HepG2 (cell line): ENCODE results near the gene PCNP. TPM values are rescaled to one million over a fixed set of nuclear protein-coding genes. Genes with fewer than 3 reads are reported as not detected.

ENCODE experiments used
- ATAC-seq: fragments of 200-7000 bp; cut with Tn5 transposase; 3 replicates; pipeline ENCODE4 v1.9.1; 2020; ENCODE audit warnings: mild to moderate bottlenecking, moderate library complexity
- BruUV-seq: library from RNA; stranded (reverse); fragments of 400-500 nt; replicated peaks from 2 replicates; lab custom pipeline; 2021; lab: Mats Ljungman, UMichigan
- CTCF ChIA-PET: fragments of 300-600 bp; formaldehyde crosslinking; extraction: SDS; loops from one replicate; lab custom pipeline; 2021; ENCODE audit warnings: low total read pairs, inconsistent platforms, low intra/inter-chr PET ratio; lab: Yijun Ruan, JAX
- POLR2A ChIA-PET: fragments of 350-600 bp; sonication (Branson Sonifier 250); formaldehyde crosslinking; loops from one replicate; lab custom pipeline; 2020; ENCODE audit warnings: antibody characterized with exemption, inconsistent platforms; lab: Yijun Ruan, JAX
- DNase-seq: peaks from one replicate; pipeline ENCODE4 v3.0.0-alpha.2; 2015; ENCODE audit warnings: low spot score
- FAIRE-seq: peaks from 3 replicates; lab custom pipeline; 2011; peaks lifted over from hg19 to GRCh38; lab: Jason Lieb, UNC
- H2AFZ ChIP-seq: one replicate; pipeline ENCODE4 v1.6.1; 2011; ENCODE audit warnings: low read length, inconsistent platforms
- H3K27ac ChIP-seq: fragments of 300-600 bp; 3 replicates; pipeline ENCODE4 v1.8.0; 2011; ENCODE audit warnings: mixed run types, mild to moderate bottlenecking, mixed read lengths, low read length, inconsistent platforms; ENCODE audit not compliant: insufficient read depth; ENCODE audit errors: extremely low read length
- H3K27me3 ChIP-seq, 2 experiments: fragments of 200-600 bp in 1 of 2; 2 replicates in 1 of 2; 3 replicates in 1 of 2; pipeline versions ENCODE4 v1.6.0 to v1.8.0; 2011; ENCODE audit warnings: low read length in 2 of 2, mild to moderate bottlenecking in 2 of 2, moderate library complexity in 2 of 2, inconsistent platforms in 1 of 2; ENCODE audit not compliant: insufficient read depth in 2 of 2, control insufficient read depth in 1 of 2
- H3K36me3 ChIP-seq, 2 experiments: fragments of 200-600 bp in 1 of 2; replicated peaks in 1 of 2; 2 replicates in 1 of 2; 3 replicates in 1 of 2; pipeline versions ENCODE4 v1.5.1 to v1.8.0; 2011; ENCODE audit warnings: low read length in 2 of 2, inconsistent platforms in 1 of 2; ENCODE audit not compliant: insufficient read depth in 2 of 2, control insufficient read depth in 1 of 2
- H3K4me1 ChIP-seq: 2 replicates; pipeline ENCODE4 v1.5.1; 2012; ENCODE audit warnings: low read length, inconsistent platforms; ENCODE audit not compliant: insufficient read depth
- H3K4me2 ChIP-seq: 2 replicates; pipeline ENCODE4 v1.6.0; 2011; ENCODE audit warnings: low read depth, low read length, inconsistent platforms
- H3K4me3 ChIP-seq, 3 experiments: fragments of 200-600 bp in 1 of 3; sonication (generic), shearing (Covaris generic) in 1 of 3; replicated peaks in 1 of 3; 2 replicates each; pipeline ENCODE4 v1.5.1; 2011 to 2016; ENCODE audit warnings: low read length in 3 of 3, inconsistent platforms in 2 of 3, low read depth in 2 of 3, mild to moderate bottlenecking in 2 of 3, control low read depth in 1 of 3, mixed read lengths in 1 of 3; ENCODE audit not compliant: insufficient read depth in 1 of 3
- H3K79me2 ChIP-seq: one replicate; pipeline ENCODE4 v1.6.1; 2011; ENCODE audit warnings: low read length, inconsistent platforms; ENCODE audit not compliant: insufficient read depth
- H3K9ac ChIP-seq: 2 replicates; pipeline ENCODE4 v1.6.0; 2011; ENCODE audit warnings: mild to moderate bottlenecking, low read depth, low read length, inconsistent platforms; ENCODE audit not compliant: insufficient read depth
- H3K9me3 ChIP-seq: 2 replicates; pipeline ENCODE4 v1.5.1; 2012; ENCODE audit warnings: mild to moderate bottlenecking, low read length
- H4K20me1 ChIP-seq: 2 replicates; pipeline ENCODE4 v1.6.0; 2011; ENCODE audit warnings: inconsistent platforms, mild to moderate bottlenecking, low read length, moderate library complexity; ENCODE audit not compliant: insufficient read depth
- EED ChIP-seq: sonication (generic); formaldehyde crosslinking; IDR thresholded peaks from 2 replicates; pipeline ENCODE4 v1.5.0; 2020; ENCODE audit warnings: mild to moderate bottlenecking, missing genetic modification reagents
- KLF13 ChIP-seq: sonication (generic); formaldehyde crosslinking; IDR thresholded peaks from 2 replicates; pipeline ENCODE4 v1.4.0; 2020; ENCODE audit warnings: mild to moderate bottlenecking, missing genetic modification reagents
- NR2C2 ChIP-seq: sonication (generic); formaldehyde crosslinking; IDR thresholded peaks from 2 replicates; pipeline ENCODE4 v1.4.0; 2020; ENCODE audit warnings: missing genetic modification reagents, mild to moderate bottlenecking, moderate library complexity, borderline replicate concordance
- ZBTB42 ChIP-seq: sonication (generic); formaldehyde crosslinking; IDR thresholded peaks from 2 replicates; pipeline ENCODE4 v1.5.0; 2020; ENCODE audit warnings: mild to moderate bottlenecking, missing genetic modification reagents
- ZBTB7B ChIP-seq: sonication (generic); formaldehyde crosslinking; IDR thresholded peaks from 2 replicates; pipeline ENCODE4 v1.4.0; 2020; ENCODE audit warnings: missing genetic modification reagents
- ZNF138 ChIP-seq: sonication (generic); formaldehyde crosslinking; IDR thresholded peaks from 2 replicates; pipeline ENCODE4 v1.5.0; 2020; ENCODE audit warnings: mild to moderate bottlenecking, low read depth, missing genetic modification reagents
- ZNF354B ChIP-seq: sonication (generic); formaldehyde crosslinking; IDR thresholded peaks from 2 replicates; pipeline ENCODE4 v1.8.0; 2022; ENCODE audit warnings: mild to moderate bottlenecking, missing genetic modification reagents
- ZNF556 ChIP-seq: sonication (generic); formaldehyde crosslinking; IDR thresholded peaks from 2 replicates; pipeline ENCODE4 v1.4.0; 2020; ENCODE audit warnings: mild to moderate bottlenecking, missing genetic modification reagents, borderline replicate concordance
- ZNF564 ChIP-seq: sonication (generic); formaldehyde crosslinking; IDR thresholded peaks from 2 replicates; pipeline ENCODE4 v1.8.1; 2023; ENCODE audit warnings: mild to moderate bottlenecking, missing genetic modification reagents
- WGBS: methylation state at CpG from one replicate; pipeline ENCODE4 v1.1.6; 2017; ENCODE audit warnings: low lambda C conversion rate; 5-methylcytosine and 5-hydroxymethylcytosine counted together
- in situ Hi-C: cut with HindIII; loops from 2 replicates; pipeline ENCODE4 v1.10.0; 2017; ENCODE audit warnings: low pct_unique_long_range_greater_than_20kb; ENCODE audit not compliant: extremely low pct_ligation_motif_present
- intact Hi-C: fragments of 100-400 bp; cut with micrococcal nuclease; formaldehyde crosslinking; loops from one replicate; pipeline ENCODE4 v1.10.0; 2022; ENCODE audit not compliant: unreplicated experiment
- polyA plus RNA-seq, 8 experiments: library from polyadenylated mRNA; depleted of rRNA in 3 of 8; stranded (reverse) in 7 of 8; unstranded in 1 of 8; fragments of >200 nt; fragmentation: Illumina TruSeq in 4 of 8; extraction: Trizol in 4 of 8; gene quantifications; 2 replicates each; pipeline versions ENCODE4 v1.2.1 to v1.2.3, GENCODE V29; 2011 to 2016; ENCODE audit warnings: low read depth in 4 of 8, missing spikeins in 1 of 8, mixed read lengths in 1 of 8; ENCODE audit not compliant: insufficient read depth in 1 of 8
- total RNA-seq, 5 experiments: library from RNA; depleted of rRNA; stranded (reverse); fragments of >200 nt; fragmentation: Illumina TruSeq; extraction: Trizol; gene quantifications; 2 replicates each; pipeline ENCODE4 v1.2.3, GENCODE V29; 2016; ENCODE audit warnings: low read depth in 1 of 5
- TF ChIP-seq, protein P1 (sequence below): sonication (generic); formaldehyde crosslinking; conservative IDR thresholded peaks from 2 replicates; pipeline ENCODE4 v1.8.1; 2023; ENCODE audit warnings: missing genetic modification reagents
- TF ChIP-seq, protein P2 (sequence below), 2 experiments: sonication (generic) in 1 of 2; formaldehyde crosslinking in 1 of 2; IDR thresholded peaks; 2 replicates each; pipeline versions ENCODE4 v1.6.1 to v1.9.0; 2014 to 2022; ENCODE audit warnings: antibody characterized with exemption in 1 of 2, borderline replicate concordance in 1 of 2, inconsistent platforms in 1 of 2, low read depth in 1 of 2, missing genetic modification reagents in 1 of 2
- TF ChIP-seq, protein P3 (sequence below): sonication (generic); formaldehyde crosslinking; conservative IDR thresholded peaks from 2 replicates; pipeline ENCODE4 v1.8.0; 2022; ENCODE audit warnings: mild to moderate bottlenecking, moderate library complexity, missing genetic modification reagents

PCNP gene
- total and polyA plus RNA-seq, 2 of the 13 experiments (the other 11 are each of a cell fraction or from before 2014, with no cell fraction given): 44.1 to 78.2 TPM

DNA sequence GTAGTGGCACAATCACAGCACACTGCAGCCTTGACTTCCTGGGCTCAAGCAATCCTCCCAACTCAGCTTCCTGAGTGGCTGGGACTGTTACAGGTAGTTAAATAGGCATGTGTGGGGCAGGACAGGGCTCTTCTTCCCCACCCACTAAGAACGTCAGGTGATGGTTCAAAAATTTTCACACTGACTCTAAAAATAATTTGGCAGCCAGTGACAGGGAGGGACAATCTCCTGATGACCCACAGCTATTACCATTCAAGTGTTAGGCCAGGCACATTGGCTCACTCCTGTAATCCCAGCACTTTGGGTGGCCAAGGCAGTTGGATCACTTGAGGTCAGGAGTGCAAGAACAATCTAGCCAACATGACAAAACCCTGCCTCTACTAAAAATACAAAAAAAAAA is 24.5 kb upstream of the PCNP start:
- ChIA-PET CTCF (no interaction called here), POLR2A (interaction anchor here (0.6 to 2.8 kb wide), 7 partner anchors 8 to 681 kb away, joined by 3 to 23 read pairs (median 4); partner anchors contain the start of genes PCNP, RPL24 and TRMT10C)
- in situ Hi-C loops: no loop called here
- no TSS peak for BruUV-seq
- Histone ChIP-seq H3K9ac (peak overlapping the region; percentile 44), H4K20me1 (no peaks in the 10 kb centered on the region), H2AFZ (no peak overlapping the region), H3K27ac (peak overlapping the region; percentile 55), H3K36me3 (no peaks in the 10 kb centered on the region), H3K27me3 (no peaks in the 10 kb centered on the region), H3K4me2 (peak overlapping the region; percentile 56), H3K4me3 (0 out of 6 replicates have a peak overlapping the region, but pooled peaks of 1 of the 3 experiments have one; percentile 13), H3K4me1 (peaks cover 58% of the 10 kb centered on the region), H3K9me3 (no peaks in the 10 kb centered on the region), H3K79me2 (no peaks in the 10 kb centered on the region)
- no peak for TF ChIP-seq ZNF564 (CRISPR knock-in tag)
- no peak for TF ChIP-seq ZBTB42
- TF ChIP-seq, protein P1, sequence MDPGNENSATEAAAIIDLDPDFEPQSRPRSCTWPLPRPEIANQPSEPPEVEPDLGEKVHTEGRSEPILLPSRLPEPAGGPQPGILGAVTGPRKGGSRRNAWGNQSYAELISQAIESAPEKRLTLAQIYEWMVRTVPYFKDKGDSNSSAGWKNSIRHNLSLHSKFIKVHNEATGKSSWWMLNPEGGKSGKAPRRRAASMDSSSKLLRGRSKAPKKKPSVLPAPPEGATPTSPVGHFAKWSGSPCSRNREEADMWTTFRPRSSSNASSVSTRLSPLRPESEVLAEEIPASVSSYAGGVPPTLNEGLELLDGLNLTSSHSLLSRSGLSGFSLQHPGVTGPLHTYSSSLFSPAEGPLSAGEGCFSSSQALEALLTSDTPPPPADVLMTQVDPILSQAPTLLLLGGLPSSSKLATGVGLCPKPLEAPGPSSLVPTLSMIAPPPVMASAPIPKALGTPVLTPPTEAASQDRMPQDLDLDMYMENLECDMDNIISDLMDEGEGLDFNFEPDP: no peak
- no peak for TF ChIP-seq ZNF556
- TF ChIP-seq EED: no peak
- TF ChIP-seq NR2C2 (CRISPR knock-in tag): no peak
- no peak for TF ChIP-seq KLF13
- no peak for TF ChIP-seq ZNF138
- TF ChIP-seq, protein P2, sequence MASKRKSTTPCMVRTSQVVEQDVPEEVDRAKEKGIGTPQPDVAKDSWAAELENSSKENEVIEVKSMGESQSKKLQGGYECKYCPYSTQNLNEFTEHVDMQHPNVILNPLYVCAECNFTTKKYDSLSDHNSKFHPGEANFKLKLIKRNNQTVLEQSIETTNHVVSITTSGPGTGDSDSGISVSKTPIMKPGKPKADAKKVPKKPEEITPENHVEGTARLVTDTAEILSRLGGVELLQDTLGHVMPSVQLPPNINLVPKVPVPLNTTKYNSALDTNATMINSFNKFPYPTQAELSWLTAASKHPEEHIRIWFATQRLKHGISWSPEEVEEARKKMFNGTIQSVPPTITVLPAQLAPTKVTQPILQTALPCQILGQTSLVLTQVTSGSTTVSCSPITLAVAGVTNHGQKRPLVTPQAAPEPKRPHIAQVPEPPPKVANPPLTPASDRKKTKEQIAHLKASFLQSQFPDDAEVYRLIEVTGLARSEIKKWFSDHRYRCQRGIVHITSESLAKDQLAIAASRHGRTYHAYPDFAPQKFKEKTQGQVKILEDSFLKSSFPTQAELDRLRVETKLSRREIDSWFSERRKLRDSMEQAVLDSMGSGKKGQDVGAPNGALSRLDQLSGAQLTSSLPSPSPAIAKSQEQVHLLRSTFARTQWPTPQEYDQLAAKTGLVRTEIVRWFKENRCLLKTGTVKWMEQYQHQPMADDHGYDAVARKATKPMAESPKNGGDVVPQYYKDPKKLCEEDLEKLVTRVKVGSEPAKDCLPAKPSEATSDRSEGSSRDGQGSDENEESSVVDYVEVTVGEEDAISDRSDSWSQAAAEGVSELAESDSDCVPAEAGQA (IDR thresholded peaks at IDR 0.05; ENCODE audit: low read depth): no peak
- TF ChIP-seq, protein P2 (CRISPR knock-in tag; IDR thresholded peaks at IDR 0.05; ENCODE audit: borderline replicate concordance): no peak
- TF ChIP-seq ZNF354B (CRISPR knock-in tag): no peak
- TF ChIP-seq, protein P3, sequence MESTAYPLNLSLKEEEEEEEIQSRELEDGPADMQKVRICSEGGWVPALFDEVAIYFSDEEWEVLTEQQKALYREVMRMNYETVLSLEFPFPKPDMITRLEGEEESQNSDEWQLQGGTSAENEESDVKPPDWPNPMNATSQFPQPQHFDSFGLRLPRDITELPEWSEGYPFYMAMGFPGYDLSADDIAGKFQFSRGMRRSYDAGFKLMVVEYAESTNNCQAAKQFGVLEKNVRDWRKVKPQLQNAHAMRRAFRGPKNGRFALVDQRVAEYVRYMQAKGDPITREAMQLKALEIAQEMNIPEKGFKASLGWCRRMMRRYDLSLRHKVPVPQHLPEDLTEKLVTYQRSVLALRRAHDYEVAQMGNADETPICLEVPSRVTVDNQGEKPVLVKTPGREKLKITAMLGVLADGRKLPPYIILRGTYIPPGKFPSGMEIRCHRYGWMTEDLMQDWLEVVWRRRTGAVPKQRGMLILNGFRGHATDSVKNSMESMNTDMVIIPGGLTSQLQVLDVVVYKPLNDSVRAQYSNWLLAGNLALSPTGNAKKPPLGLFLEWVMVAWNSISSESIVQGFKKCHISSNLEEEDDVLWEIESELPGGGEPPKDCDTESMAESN (CRISPR knock-in tag): no peak
- no peak for TF ChIP-seq ZBTB7B (CRISPR knock-in tag)
- FAIRE-seq (no peak), ATAC-seq (peak; percentile 64), DNase-seq (peak; percentile 29)
- intact Hi-C loops: loop anchor here (5.0 kb wide), 1 partner anchor 82 kb away; no protein-coding TSS in a partner anchor
- 0% methylated on average over 1 of the region's 1 CpG for WGBS
